ENCODE results near the gene RAB15. TPM values are rescaled to one million over a fixed set of nuclear protein-coding genes. Genes with fewer than 3 reads are reported as not detected.

The RAB15 gene
- total RNA-seq, 1 donor from 2014 or later: 25.0 TPM

DNA sequence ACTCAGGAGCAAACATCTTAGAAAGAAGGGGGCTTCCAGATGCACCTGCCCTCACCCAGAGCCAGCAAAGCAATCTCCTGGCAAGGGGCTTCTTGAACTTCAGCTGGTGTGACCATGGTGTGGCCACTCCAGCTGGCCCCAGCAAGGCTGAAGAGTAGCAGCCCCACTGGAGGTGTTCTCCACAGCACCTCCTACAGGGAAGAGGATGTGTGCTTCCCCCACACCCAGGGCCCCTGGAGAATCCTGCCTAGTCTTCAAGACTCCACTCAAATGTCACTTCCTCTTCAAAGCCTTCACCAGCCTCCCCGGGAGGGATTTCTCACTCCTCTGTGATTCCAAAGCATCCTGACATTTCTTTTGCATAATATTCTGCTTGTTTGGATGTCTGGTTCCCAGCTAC is 8.5 kb downstream of the RAB15 start:
- peaks cover 3% of the 10 kb centered on the region for H3K36me3 Mint-ChIP-seq
- H3K9me3 Mint-ChIP-seq: no peaks in the 10 kb centered on the region
- DNase-seq (ENCODE audit: low spot score in 2 of 2, unreplicated experiment in 2 of 2): no peak
- TF ChIP-seq CTCF (IDR thresholded peaks at IDR 0.05; ENCODE audit: unreplicated experiment): no peak
- no peak overlapping the region for H3K4me3 Mint-ChIP-seq
- H3K27me3 Mint-ChIP-seq (ENCODE audit: low read depth): no peaks in the 10 kb centered on the region
- H3K4me1 Mint-ChIP-seq: peaks cover 15% of the 10 kb centered on the region
- H3K27ac Mint-ChIP-seq: no peak overlapping the region

- DNase-seq (ENCODE audit: low spot score in 2 of 2, unreplicated experiment in 2 of 2): no peak
- H3K4me1 Mint-ChIP-seq: peaks cover 3% of the 10 kb centered on the region
- H3K4me3 Mint-ChIP-seq: no peak overlapping the region
- peaks cover 7% of the 10 kb centered on the region for H3K36me3 Mint-ChIP-seq
- no peaks in the 10 kb centered on the region for H3K27me3 Mint-ChIP-seq (ENCODE audit: low read depth)
- TF ChIP-seq CTCF (IDR thresholded peaks at IDR 0.05; ENCODE audit: unreplicated experiment): no peak
- no peak overlapping the region for H3K27ac Mint-ChIP-seq
- no peaks in the 10 kb centered on the region for H3K9me3 Mint-ChIP-seq
Measured at GRCh38 chr14:64960762-64961276, 11.3 kb downstream of the RAB15 start.

- H3K4me1 Mint-ChIP-seq: no peaks in the 10 kb centered on the region
- TF ChIP-seq CTCF (IDR thresholded peaks at IDR 0.05; ENCODE audit: unreplicated experiment): no peak
- H3K27me3 Mint-ChIP-seq (ENCODE audit: low read depth): no peaks in the 10 kb centered on the region
- H3K4me3 Mint-ChIP-seq: no peak overlapping the region
- no peaks in the 10 kb centered on the region for H3K9me3 Mint-ChIP-seq
- peaks cover 10% of the 10 kb centered on the region for H3K36me3 Mint-ChIP-seq
- DNase-seq (ENCODE audit: low spot score in 2 of 2, unreplicated experiment in 2 of 2): no peak
- H3K27ac Mint-ChIP-seq: no peak overlapping the region
Measured at GRCh38 chr14:64958743-64959142, 13.4 kb downstream of the RAB15 start.

DNA sequence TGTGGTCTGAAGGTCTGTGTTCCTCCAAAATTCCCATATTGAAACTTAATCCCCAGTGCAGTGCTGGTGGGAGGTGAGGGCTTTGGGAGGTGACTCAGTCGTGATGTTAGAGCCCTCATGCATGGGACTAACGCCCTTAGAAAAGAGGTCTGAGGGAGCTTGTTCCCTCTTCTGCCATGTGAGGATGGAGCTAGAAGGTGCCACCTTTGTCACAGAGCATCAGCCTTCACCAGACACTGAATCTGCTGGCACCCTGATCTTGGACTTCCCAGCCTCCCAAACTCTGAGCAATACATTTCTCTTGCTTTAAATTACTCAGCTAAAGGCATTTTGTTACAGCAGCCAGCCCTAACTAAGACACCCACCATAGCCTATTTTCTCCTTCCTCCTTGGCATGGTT is 13.9 kb downstream of the RAB15 start:
- Mint-ChIP-seq H3K27me3 (ENCODE audit: low read depth) (no peaks in the 10 kb centered on the region), H3K4me1 (no peaks in the 10 kb centered on the region), H3K4me3 (no peak overlapping the region), H3K27ac (no peak overlapping the region), H3K36me3 (peaks cover 10% of the 10 kb centered on the region), H3K9me3 (no peaks in the 10 kb centered on the region)
- TF ChIP-seq CTCF (IDR thresholded peaks at IDR 0.05; ENCODE audit: unreplicated experiment): no peak
- DNase-seq (ENCODE audit: low spot score in 2 of 2, unreplicated experiment in 2 of 2): no peak

GRCh38 chr14:64956697-64957406 is 15.3 kb downstream of the RAB15 start:
- no peak overlapping the region for H3K27ac Mint-ChIP-seq

More at GRCh38 chr14:64956697-64957406, 15.3 kb downstream of the RAB15 start:
- H3K4me3 Mint-ChIP-seq: no peak overlapping the region
- no peaks in the 10 kb centered on the region for H3K27me3 Mint-ChIP-seq (ENCODE audit: low read depth)
- no peaks in the 10 kb centered on the region for H3K9me3 Mint-ChIP-seq
- no peak for TF ChIP-seq CTCF (IDR thresholded peaks at IDR 0.05; ENCODE audit: unreplicated experiment)
- H3K4me1 Mint-ChIP-seq: no peaks in the 10 kb centered on the region
- peaks cover 10% of the 10 kb centered on the region for H3K36me3 Mint-ChIP-seq
- no peak for DNase-seq (ENCODE audit: low spot score in 2 of 2, unreplicated experiment in 2 of 2)

Data from mesothelial cell of epicardium (in vitro differentiated cells).